H1 (cell line): ENCODE results near the gene ZNF691. TPM values are rescaled to one million over a fixed set of nuclear protein-coding genes. Genes with fewer than 3 reads are reported as not detected.

Experiments used
- CBX5 ChIP-seq: fragments of 300-800, 300-1000 bp; sonication (generic); IDR thresholded peaks from 2 replicates; pipeline ENCODE4 v1.7.1; 2016; ENCODE audit warnings: antibody characterized with exemption, low read length, low read depth
- KDM4A ChIP-seq: IDR thresholded peaks from one replicate; pipeline ENCODE4 v1.7.1; 2012; ENCODE audit warnings: low read depth, mild to moderate bottlenecking, moderate library complexity, low read length, inconsistent platforms; ENCODE audit not compliant: severe bottlenecking
- polyA plus RNA-seq, 7 experiments: library from polyadenylated mRNA; depleted of rRNA in 3 of 7; stranded (reverse) in 5 of 7; unstranded in 2 of 7; fragments of >200 nt in 5 of 7; fragments of 200-250 nt in 2 of 7; gene quantifications; 1 replicate in 5 of 7; 2 replicates in 1 of 7; 4 replicates in 1 of 7; pipeline versions ENCODE4 v1.2.1 to v1.2.3, GENCODE V29; 2011 to 2013; ENCODE audit warnings: missing spikeins in 2 of 7, mixed read lengths in 2 of 7
- total RNA-seq: library from RNA; stranded (reverse); fragmentation: NEBNext Ultra II Directional; extraction: Animal tissue kit (Norgen Biotek cat#: 25700); gene quantifications from 2 replicates; pipeline ENCODE4 v1.2.1, GENCODE V29; 2021

ZNF691 gene
- total and polyA plus RNA-seq, 2 of the 8 experiments (the other 6 are each of a cell fraction or from before 2014, with no cell fraction given): 19.5 TPM

DNA sequence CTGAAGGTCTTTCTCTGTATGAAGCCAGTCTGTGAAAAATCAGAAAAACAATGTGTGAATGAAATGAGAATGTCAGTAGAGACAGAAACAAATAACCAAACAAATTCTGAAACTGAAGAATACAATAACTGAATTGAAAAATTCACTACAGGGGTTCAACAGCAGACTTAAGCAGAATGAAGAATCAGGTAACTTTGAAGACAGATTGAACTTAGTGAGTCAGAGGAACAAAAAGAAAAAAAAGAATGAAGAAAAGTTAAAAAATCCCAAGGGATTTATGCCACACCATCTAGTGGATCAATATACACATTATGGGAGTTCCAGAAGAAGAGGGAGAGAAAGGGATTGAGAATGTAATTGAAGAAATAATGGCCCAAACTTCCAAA lies 14.6 kb downstream of the ZNF691 start (continued):
- no peak for TF ChIP-seq KDM4A
- TF ChIP-seq CBX5: no peak
